Measurements from ENCODE around the gene DBH.

DBH gene

DNA sequence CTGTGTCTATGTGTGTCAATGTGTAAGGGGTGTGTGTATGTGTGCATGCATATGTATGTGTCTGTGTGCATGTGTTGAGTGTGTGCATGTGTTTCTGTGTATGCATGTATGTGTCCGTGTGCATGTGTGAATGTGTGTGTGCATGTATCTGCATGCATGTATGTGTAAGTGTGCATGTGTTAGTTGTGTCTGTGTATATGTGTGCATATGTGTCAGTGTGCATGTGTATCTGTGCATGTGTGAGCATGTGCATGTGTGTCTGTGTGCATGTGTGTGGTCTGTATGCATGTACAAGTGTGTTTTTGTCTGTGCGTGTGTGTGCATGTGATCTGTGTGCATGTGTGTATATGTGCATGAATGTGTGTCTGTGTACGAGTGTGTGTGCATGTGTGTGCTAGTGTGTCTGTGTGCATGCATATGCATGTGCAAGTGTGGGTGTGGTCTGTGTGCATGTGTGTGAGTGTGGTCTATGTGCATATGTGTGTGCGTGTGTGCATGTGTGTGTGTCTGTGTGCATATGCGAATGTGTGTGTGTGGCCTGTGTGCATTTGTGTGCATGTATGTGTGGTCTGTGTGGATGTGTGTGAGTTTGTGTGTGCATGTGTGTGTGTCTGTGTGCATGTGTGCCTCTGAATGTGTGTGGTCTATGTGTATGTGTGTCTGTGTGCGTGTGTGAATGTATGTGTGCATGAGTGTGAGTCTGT lies 36.5 kb upstream of the DBH start:
- TF ChIP-seq, protein P1, sequence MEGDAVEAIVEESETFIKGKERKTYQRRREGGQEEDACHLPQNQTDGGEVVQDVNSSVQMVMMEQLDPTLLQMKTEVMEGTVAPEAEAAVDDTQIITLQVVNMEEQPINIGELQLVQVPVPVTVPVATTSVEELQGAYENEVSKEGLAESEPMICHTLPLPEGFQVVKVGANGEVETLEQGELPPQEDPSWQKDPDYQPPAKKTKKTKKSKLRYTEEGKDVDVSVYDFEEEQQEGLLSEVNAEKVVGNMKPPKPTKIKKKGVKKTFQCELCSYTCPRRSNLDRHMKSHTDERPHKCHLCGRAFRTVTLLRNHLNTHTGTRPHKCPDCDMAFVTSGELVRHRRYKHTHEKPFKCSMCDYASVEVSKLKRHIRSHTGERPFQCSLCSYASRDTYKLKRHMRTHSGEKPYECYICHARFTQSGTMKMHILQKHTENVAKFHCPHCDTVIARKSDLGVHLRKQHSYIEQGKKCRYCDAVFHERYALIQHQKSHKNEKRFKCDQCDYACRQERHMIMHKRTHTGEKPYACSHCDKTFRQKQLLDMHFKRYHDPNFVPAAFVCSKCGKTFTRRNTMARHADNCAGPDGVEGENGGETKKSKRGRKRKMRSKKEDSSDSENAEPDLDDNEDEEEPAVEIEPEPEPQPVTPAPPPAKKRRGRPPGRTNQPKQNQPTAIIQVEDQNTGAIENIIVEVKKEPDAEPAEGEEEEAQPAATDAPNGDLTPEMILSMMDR (IDR thresholded peaks at IDR 0.05), result no peak
- no peak for TF ChIP-seq ZFX (IDR thresholded peaks at IDR 0.05; ENCODE audit: borderline replicate concordance)
- H3K27ac ChIP-seq, result no peak overlapping the region

DNA sequence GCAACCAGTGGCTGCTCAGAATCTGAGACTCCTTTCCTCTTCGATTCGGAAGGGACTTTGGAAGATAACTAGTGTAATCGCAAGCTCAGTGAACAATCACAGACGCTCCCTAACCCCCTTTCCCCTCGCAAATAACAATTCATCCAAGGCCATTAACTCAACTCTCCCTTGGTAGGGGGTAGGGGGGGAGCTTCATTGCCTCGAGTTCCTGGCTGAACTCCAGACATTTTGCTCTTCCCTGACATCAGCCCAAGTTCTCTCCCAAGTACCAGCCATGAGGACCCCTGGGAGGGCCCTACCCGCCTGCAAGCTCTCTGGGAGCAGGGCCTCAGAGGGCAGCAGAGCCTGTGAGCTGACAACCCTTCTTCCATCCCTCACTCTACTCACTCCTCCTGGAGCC lies 35.4 kb upstream of the DBH start:
- TF ChIP-seq, protein P1 (IDR thresholded peaks at IDR 0.05), result no peak
- TF ChIP-seq ZFX (IDR thresholded peaks at IDR 0.05; ENCODE audit: borderline replicate concordance), result no peak
- no peak overlapping the region for H3K27ac ChIP-seq

DNA sequence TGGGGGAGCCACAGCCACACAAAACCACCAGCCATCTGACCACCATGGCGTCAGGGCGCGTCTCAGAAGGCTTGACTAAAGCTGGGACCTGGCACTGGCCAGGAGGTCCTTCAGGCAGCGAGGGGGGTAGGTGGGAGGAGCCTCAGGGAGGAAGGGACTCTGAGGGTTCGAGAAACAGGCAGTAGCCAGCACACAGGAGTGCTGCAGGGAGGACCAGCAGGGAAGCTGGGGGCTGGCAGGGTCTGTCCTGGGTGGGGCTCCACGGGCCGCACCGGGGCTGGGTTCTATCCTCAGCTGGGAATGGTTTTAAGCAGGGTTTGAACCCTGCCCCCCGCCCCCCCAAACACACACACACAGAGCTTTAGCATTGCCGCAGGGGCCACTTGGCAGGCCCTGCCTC lies 34.4 kb upstream of the DBH start:
- H3K27ac ChIP-seq, result no peak overlapping the region
- no peak for TF ChIP-seq ZFX (IDR thresholded peaks at IDR 0.05; ENCODE audit: borderline replicate concordance)
- TF ChIP-seq, protein P1 (IDR thresholded peaks at IDR 0.05), result no peak

DNA sequence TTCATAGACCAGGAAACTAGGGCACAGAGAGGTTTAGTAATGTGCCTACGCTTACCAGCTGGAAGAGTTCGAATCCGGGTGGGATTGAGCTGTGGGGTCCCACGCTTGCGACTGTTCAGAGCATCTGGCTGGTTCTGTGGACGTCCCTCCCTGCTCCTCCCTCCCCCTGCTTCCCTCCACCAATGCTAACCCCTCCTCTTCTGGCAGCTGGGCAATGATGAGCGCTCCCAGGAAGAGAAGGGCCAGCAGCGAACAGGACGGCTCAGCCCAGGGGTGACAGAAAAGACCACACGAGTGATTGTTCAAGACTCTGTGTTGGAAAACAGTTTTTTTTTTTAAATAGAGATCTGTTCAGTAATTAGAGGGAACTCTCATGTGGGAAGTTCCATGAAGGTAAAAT lies 33.9 kb upstream of the DBH start:
- TF ChIP-seq ZFX (IDR thresholded peaks at IDR 0.05; ENCODE audit: borderline replicate concordance), result no peak
- TF ChIP-seq, protein P1 (IDR thresholded peaks at IDR 0.05), result no peak
- H3K27ac ChIP-seq, result no peak overlapping the region

DNA sequence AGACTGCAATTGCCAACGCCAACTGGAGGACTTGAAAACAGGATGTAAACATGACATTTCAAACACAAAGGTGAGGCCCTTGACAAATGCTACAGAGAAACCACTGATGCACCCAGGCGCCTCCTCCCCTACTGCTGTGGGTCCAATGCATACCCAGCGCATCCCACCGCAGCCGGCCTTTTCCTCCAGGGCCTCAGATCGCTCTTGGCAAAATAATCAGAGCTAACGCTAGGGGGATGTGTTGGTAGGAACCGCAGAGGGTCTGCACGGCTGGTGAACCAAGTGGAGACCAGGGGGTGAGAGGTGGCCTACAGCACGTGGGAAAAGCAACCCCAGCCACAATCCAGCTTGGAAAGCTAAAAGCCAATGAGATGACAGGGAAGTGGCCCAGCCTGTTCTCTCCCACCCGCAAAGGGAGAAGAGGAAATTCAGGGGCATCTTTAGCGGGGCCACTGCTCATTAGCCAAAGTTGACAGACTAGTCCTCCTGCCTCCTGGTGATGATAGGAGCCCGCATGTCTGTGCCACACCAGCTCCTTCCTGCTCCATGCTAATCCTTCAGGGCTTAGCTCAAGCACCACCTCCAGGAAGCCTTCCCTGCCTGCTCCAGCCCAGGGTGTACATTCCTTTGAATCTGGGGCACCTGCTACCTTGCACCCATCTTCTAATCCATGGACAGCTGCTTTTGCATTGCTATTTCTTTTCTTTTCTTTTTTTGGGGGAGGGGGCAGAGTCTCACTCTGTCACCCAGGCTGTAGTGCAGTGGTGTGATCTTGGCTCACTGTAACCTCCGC lies 32.8 kb upstream of the DBH start:
- H3K27ac ChIP-seq, result no peak overlapping the region
- TF ChIP-seq, protein P1 (IDR thresholded peaks at IDR 0.05), result no peak
- TF ChIP-seq ZFX (IDR thresholded peaks at IDR 0.05; ENCODE audit: borderline replicate concordance), result no peak

DNA sequence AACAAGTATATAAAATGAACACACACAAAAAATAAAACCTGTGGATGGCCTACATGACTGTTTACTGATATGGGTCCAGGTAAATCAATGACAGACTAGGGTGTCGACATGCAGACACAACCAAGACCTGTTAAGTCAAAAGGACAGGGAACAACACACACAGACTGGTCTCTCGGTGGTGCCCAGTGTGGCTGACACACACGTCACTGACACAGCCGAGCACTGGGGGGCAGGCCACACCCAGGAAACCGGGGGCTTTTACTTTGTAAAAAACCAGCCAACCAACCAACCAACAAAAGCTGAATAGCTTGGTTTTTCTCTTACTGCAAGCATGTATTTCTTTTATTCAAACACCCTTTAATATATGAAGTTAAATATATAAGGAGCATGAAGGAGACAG lies 31.9 kb upstream of the DBH start:
- TF ChIP-seq, protein P1 (IDR thresholded peaks at IDR 0.05), result no peak
- no peak for TF ChIP-seq ZFX (IDR thresholded peaks at IDR 0.05; ENCODE audit: borderline replicate concordance)
- no peak overlapping the region for H3K27ac ChIP-seq

DNA sequence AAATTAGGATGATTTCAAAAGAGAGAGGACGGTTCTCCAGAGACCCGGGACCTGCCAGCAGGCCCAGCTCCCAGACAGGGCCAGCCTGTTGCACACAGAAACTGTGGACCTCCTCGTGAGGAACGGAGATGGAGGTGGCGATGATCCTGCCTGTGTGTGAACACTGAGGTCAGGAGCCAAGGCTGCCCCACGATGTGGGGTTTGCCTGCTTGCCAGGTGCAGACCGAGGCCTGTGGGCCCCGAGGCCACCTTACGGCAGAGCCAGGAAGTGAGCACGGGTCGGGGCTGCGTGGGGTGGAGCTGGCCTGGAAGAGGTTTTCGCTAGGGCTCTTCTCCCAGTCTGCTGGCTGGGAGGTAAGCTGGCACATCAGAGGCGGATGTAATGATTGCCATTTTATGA lies 31.3 kb upstream of the DBH start:
- TF ChIP-seq, protein P1 (IDR thresholded peaks at IDR 0.05), result no peak
- H3K27ac ChIP-seq, result no peak overlapping the region
